SU-DHL-6 (cell line): ENCODE data around the gene RNF114.

ENCODE experiments used
- H2AFZ ChIP-seq: fragments of 200-600 bp; sonication (generic); 2 replicates; pipeline ENCODE4 v1.6.1; 2014; ENCODE audit warnings: low read depth, mild to moderate bottlenecking, moderate library complexity, mixed read lengths, antibody characterized with exemption, low read length; ENCODE audit not compliant: severe bottlenecking
- H3F3A ChIP-seq: fragments of 200-600 bp; shearing (Covaris generic); 2 replicates; pipeline ENCODE4 v1.6.0; 2016; ENCODE audit warnings: antibody characterized with exemption, mild to moderate bottlenecking; ENCODE audit not compliant: insufficient read depth
- H3K27ac ChIP-seq: fragments of 200-600 bp; sonication (generic); 2 replicates; pipeline ENCODE4 v1.5.1; 2016; ENCODE audit warnings: low read depth, mild to moderate bottlenecking, low read length, moderate library complexity, mixed read lengths
- H3K27me3 ChIP-seq: fragments of 200-600 bp; sonication (generic), shearing (Covaris generic); 2 replicates; pipeline ENCODE4 v1.6.0; 2014; ENCODE audit warnings: mild to moderate bottlenecking, low read length
- H3K36me3 ChIP-seq: fragments of 200-600 bp; sonication (generic); 2 replicates; pipeline ENCODE4 v1.6.1; 2014; ENCODE audit warnings: mild to moderate bottlenecking, low read length, mixed read lengths
- H3K4me2 ChIP-seq: fragments of 300-600, 200-600 bp; shearing (Covaris generic), sonication (generic); 2 replicates; pipeline ENCODE4 v1.6.0; 2014; ENCODE audit warnings: low read length, low read depth, mild to moderate bottlenecking; ENCODE audit not compliant: poor library complexity, severe bottlenecking
- H3K4me3 ChIP-seq: fragments of 200-600 bp; sonication (generic); 2 replicates; pipeline ENCODE4 v1.5.1; 2014; ENCODE audit warnings: antibody characterized with exemption, low read length, mild to moderate bottlenecking, mixed read lengths; ENCODE audit not compliant: insufficient read depth, poor library complexity, severe bottlenecking
- H3K79me2 ChIP-seq: fragments of 200-600 bp; sonication (generic); 2 replicates; pipeline ENCODE4 v1.6.1; 2014; ENCODE audit warnings: mild to moderate bottlenecking, low read length, moderate library complexity; ENCODE audit not compliant: insufficient read depth
- H3K9ac ChIP-seq: fragments of 200-600 bp; sonication (generic); 2 replicates; pipeline ENCODE4 v1.7.0; 2014; ENCODE audit warnings: mild to moderate bottlenecking, low read length
- H3K9me2 ChIP-seq: fragments of 200-600 bp; sonication (generic); replicated peaks from 2 replicates; pipeline ENCODE4 v1.6.1; 2014; ENCODE audit warnings: low read length; ENCODE audit not compliant: insufficient read depth
- H3K9me3 ChIP-seq: fragments of 200-600 bp; sonication (generic); 2 replicates; pipeline ENCODE4 v1.6.1; 2014; ENCODE audit warnings: low read length, mixed read lengths; ENCODE audit not compliant: insufficient read depth
- H4K20me1 ChIP-seq: fragments of 200-600 bp; sonication (generic); 2 replicates; pipeline ENCODE4 v1.6.1; 2014; ENCODE audit warnings: low read depth, mild to moderate bottlenecking, antibody characterized with exemption, low read length, moderate library complexity, mixed read lengths
- EZH2phosphoT487 ChIP-seq: fragments of 200-600 bp; sonication (generic), shearing (Covaris generic); conservative IDR thresholded peaks from 2 replicates; pipeline ENCODE4 v1.6.1; 2018; ENCODE audit warnings: mild to moderate bottlenecking, antibody characterized with exemption, low read length, moderate library complexity, mixed read lengths
- TF ChIP-seq, protein P1 (sequence below): fragments of 200-600 bp; sonication (generic); IDR thresholded peaks from one replicate; pipeline ENCODE4 v1.5.1; 2017; ENCODE audit warnings: antibody characterized with exemption, mild to moderate bottlenecking, low read length, moderate library complexity; ENCODE audit not compliant: insufficient read depth, poor library complexity, severe bottlenecking

Gene RNF114

DNA sequence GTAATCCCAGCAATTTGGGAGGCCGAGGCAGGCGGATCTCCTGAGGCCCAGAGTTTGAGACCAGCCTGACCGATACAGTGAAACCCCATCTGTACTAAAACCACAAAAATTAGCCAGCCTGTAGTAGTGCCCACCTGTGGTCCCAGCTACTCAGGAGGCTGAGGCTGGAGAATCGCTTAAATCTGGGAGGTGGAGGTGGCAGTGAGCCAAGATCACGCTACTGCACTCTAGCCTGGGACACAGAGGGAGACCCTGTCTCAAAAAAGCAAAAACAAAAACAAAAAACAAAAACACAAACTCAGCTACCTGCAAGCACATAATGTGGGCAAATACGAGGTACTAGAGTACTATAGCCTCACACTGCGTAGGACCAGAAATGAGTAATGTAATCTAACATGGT, 17.2 kb upstream of the RNF114 start:
- Histone ChIP-seq H2AFZ (no peak overlapping the region), H3K36me3 (no peaks in the 10 kb centered on the region), H3K4me2 (no peak overlapping the region), H3K79me2 (peaks cover 13% of the 10 kb centered on the region), H3K9ac (no peak overlapping the region), H3K9me3 (no peaks in the 10 kb centered on the region), H3K9me2 (no peaks in the 10 kb centered on the region), H3F3A (no peaks in the 10 kb centered on the region), H3K4me3 (no peak overlapping the region), H3K27me3 (no peaks in the 10 kb centered on the region), H3K27ac (no peak overlapping the region), H4K20me1 (no peaks in the 10 kb centered on the region)
- TF ChIP-seq, protein P1, sequence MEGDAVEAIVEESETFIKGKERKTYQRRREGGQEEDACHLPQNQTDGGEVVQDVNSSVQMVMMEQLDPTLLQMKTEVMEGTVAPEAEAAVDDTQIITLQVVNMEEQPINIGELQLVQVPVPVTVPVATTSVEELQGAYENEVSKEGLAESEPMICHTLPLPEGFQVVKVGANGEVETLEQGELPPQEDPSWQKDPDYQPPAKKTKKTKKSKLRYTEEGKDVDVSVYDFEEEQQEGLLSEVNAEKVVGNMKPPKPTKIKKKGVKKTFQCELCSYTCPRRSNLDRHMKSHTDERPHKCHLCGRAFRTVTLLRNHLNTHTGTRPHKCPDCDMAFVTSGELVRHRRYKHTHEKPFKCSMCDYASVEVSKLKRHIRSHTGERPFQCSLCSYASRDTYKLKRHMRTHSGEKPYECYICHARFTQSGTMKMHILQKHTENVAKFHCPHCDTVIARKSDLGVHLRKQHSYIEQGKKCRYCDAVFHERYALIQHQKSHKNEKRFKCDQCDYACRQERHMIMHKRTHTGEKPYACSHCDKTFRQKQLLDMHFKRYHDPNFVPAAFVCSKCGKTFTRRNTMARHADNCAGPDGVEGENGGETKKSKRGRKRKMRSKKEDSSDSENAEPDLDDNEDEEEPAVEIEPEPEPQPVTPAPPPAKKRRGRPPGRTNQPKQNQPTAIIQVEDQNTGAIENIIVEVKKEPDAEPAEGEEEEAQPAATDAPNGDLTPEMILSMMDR: no peak
- TF ChIP-seq EZH2phosphoT487: no peak

DNA sequence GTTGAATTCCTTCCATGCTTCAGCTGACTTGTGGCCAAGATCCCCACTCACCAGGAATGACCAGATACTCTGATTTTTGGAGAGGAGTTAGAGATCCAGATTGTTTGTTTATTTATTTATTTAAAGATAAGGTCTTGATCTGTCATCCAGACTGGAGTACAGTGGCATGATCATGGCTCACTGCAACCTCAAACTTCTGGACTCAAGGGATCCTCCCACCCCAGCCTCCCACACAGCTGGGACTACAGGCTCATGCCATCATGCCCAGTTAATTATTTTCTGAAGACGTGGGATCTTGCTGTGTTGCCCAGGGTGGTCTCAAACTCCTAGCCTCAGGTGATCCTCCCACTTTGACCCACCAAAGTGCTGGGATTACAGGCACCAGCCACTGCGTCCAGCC, 16.7 kb upstream of the RNF114 start:
- H3K4me3 ChIP-seq: no peak overlapping the region
- H3K27me3 ChIP-seq: no peaks in the 10 kb centered on the region
- H3K9ac ChIP-seq: no peak overlapping the region
- no peak overlapping the region for H3K27ac ChIP-seq
- H4K20me1 ChIP-seq: no peaks in the 10 kb centered on the region
- H3F3A ChIP-seq: no peaks in the 10 kb centered on the region
- TF ChIP-seq EZH2phosphoT487: no peak
- TF ChIP-seq, protein P1: no peak
- H3K4me2 ChIP-seq: no peak overlapping the region
- no peak overlapping the region for H2AFZ ChIP-seq
- peaks cover 9% of the 10 kb centered on the region for H3K79me2 ChIP-seq
- H3K9me2 ChIP-seq: no peaks in the 10 kb centered on the region
- no peaks in the 10 kb centered on the region for H3K36me3 ChIP-seq
- H3K9me3 ChIP-seq: no peaks in the 10 kb centered on the region

DNA sequence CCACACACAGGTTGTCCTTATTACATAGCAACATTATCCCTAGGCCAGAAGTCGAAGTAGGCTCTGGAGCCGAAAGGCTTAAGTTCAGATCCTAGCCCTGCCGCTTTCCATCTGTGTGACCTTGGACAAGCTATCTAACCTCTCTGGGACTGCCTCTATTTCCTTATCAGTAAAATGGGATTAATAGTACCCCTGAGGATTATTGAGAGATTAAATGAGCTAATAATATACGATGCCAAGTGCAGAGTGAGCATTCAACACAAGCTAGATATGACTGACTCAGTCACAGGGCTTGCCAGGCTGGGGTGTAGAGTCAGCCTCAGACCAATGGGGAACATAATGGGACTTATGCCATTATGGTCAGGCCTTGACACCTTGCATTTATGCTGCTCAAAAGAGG, 11.9 kb upstream of the RNF114 start:
- Histone ChIP-seq H2AFZ (no peak overlapping the region), H3F3A (no peaks in the 10 kb centered on the region), H4K20me1 (no peaks in the 10 kb centered on the region), H3K4me3 (no peak overlapping the region), H3K9me3 (no peaks in the 10 kb centered on the region), H3K79me2 (no peaks in the 10 kb centered on the region), H3K4me2 (no peak overlapping the region), H3K9ac (no peak overlapping the region), H3K36me3 (no peaks in the 10 kb centered on the region), H3K9me2 (no peaks in the 10 kb centered on the region), H3K27ac (no peak overlapping the region), H3K27me3 (no peaks in the 10 kb centered on the region)
- TF ChIP-seq EZH2phosphoT487: no peak
- TF ChIP-seq, protein P1: no peak
